Measurements from ENCODE around the gene CCDC171.

GRCh38 chr9:15572200-15572770 is 19.4 kb downstream of the CCDC171 start:
- TF ChIP-seq POLR2A (IDR thresholded peaks at IDR 0.05): no peak
- no peak for TF ChIP-seq EP300 (IDR thresholded peaks at IDR 0.05)

Measured in suprapubic skin (tissue), 2 donors.